ENCODE results near the gene ZNF26.
"Not testable (repeated sequence)": the region's sequence is repeated elsewhere in the genome, so short reads cannot be mapped to it uniquely, and the experiment has no call there.

ZNF26 gene

GRCh38 chr12:132961790-132962189 lies 24.4 kb upstream of the ZNF26 start:
- not testable (repeated sequence) for H3K4me3 ChIP-seq (ENCODE audit: low read depth, low read length)
- peaks cover 57% of the 10 kb centered on the region for H3K9me3 ChIP-seq (ENCODE audit: control insufficient read depth, insufficient read depth, low read length)

DNA sequence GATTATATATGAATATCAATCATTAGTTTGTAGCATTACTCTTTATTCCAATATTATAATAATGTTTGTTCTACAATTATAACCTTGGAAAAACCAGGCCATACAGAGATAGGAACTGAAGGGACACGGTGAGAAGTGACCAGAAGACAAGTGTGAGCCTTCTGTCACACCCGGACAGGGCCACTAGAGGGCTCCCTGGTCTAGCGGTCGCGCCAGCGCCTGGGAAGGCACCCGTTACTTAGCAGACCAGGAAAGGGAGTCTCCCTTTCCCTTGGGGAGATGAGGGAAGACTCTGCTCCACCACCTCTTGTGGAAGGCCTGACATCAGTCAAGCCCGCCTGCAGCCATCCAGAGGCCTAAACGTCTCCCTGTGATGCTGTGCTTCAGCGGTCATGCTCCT lies 22.2 kb upstream of the ZNF26 start:
- H3K27ac ChIP-seq (ENCODE audit: low read depth, low read length); H3K4me3 ChIP-seq (ENCODE audit: low read depth, low read length); H3K4me1 ChIP-seq (ENCODE audit: control insufficient read depth, insufficient read depth, low read length); H3K27me3 ChIP-seq (ENCODE audit: control insufficient read depth, insufficient read depth, low read length); H3K36me3 ChIP-seq (ENCODE audit: control insufficient read depth, insufficient read depth, low read length); H3K9ac ChIP-seq (ENCODE audit: low read depth, low read length): not testable (repeated sequence)
- H3K9me3 ChIP-seq (ENCODE audit: control insufficient read depth, insufficient read depth, low read length): peaks cover 62% of the 10 kb centered on the region

More at GRCh38 chr12:132961790-132962189, 24.4 kb upstream of the ZNF26 start:
- H3K9ac ChIP-seq (ENCODE audit: low read depth, low read length); H3K36me3 ChIP-seq (ENCODE audit: control insufficient read depth, insufficient read depth, low read length); H3K27me3 ChIP-seq (ENCODE audit: control insufficient read depth, insufficient read depth, low read length); H3K27ac ChIP-seq (ENCODE audit: low read depth, low read length); H3K4me1 ChIP-seq (ENCODE audit: control insufficient read depth, insufficient read depth, low read length): not testable (repeated sequence)

DNA sequence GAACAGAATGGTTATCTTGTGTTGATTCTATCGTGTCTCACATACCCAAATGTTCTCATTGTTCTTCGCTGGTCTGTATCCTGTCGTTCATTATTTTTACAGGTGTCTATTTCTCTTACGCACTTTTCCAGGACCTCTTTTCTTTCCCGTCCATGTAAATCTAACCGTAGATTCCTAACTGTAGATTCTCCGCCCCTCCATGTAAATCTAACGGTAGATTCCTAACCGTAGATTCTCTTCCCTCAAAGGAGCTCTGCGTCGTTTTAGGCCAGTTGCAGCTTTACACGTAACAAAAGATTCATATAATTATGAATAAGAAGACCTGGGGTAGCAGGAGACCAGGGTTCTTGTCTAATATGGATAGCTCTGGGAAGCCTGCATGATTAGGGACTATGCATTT lies 20.4 kb upstream of the ZNF26 start:
- Histone ChIP-seq H3K9ac (ENCODE audit: low read depth, low read length) (no peak overlapping the region), H3K27ac (ENCODE audit: low read depth, low read length) (no peak overlapping the region), H3K27me3 (ENCODE audit: control insufficient read depth, insufficient read depth, low read length) (no peaks in the 10 kb centered on the region), H3K4me1 (ENCODE audit: control insufficient read depth, insufficient read depth, low read length) (no peaks in the 10 kb centered on the region), H3K4me3 (ENCODE audit: low read depth, low read length) (no peak overlapping the region; the same call in 1 of the 2 replicates), H3K9me3 (ENCODE audit: control insufficient read depth, insufficient read depth, low read length) (peaks cover 64% of the 10 kb centered on the region), H3K36me3 (ENCODE audit: control insufficient read depth, insufficient read depth, low read length) (no peaks in the 10 kb centered on the region)

- Histone ChIP-seq H3K27ac (ENCODE audit: low read depth, low read length) (no peak overlapping the region), H3K27me3 (ENCODE audit: control insufficient read depth, insufficient read depth, low read length) (no peaks in the 10 kb centered on the region), H3K9ac (ENCODE audit: low read depth, low read length) (no peak overlapping the region), H3K4me1 (ENCODE audit: control insufficient read depth, insufficient read depth, low read length) (no peaks in the 10 kb centered on the region), H3K4me3 (ENCODE audit: low read depth, low read length) (no peak overlapping the region), H3K9me3 (ENCODE audit: control insufficient read depth, insufficient read depth, low read length) (peaks cover 64% of the 10 kb centered on the region), H3K36me3 (ENCODE audit: control insufficient read depth, insufficient read depth, low read length) (no peaks in the 10 kb centered on the region)
These were observed 19.3 kb upstream of the ZNF26 start for GRCh38 chr12:132966676-132967415.

GRCh38 chr12:132967736-132968135 lies 18.4 kb upstream of the ZNF26 start:
- Histone ChIP-seq H3K9me3 (ENCODE audit: control insufficient read depth, insufficient read depth, low read length) (peaks cover 72% of the 10 kb centered on the region), H3K27ac (ENCODE audit: low read depth, low read length) (no peak overlapping the region), H3K9ac (ENCODE audit: low read depth, low read length) (no peak overlapping the region), H3K27me3 (ENCODE audit: control insufficient read depth, insufficient read depth, low read length) (no peaks in the 10 kb centered on the region), H3K36me3 (ENCODE audit: control insufficient read depth, insufficient read depth, low read length) (no peaks in the 10 kb centered on the region), H3K4me1 (ENCODE audit: control insufficient read depth, insufficient read depth, low read length) (no peaks in the 10 kb centered on the region), H3K4me3 (ENCODE audit: low read depth, low read length) (no peak overlapping the region)

DNA sequence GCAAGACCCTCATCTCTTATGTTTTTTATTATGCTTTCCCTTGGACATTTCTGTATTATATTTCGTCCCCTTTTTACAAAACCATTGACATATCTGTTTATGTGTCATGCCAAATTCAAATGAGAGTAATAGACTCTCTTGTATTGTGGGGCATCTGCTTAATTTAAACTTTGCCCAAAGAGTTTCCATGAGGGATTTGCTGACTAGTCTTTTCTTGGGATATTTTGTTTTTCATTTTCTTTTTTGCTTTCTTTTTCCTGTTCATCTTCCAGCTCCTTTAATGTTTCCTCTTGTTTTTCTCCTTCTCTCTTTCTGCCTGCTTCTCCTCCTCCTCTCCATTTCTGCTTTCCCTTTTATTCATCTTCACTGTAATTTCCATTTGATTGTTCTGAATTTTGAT lies 13.8 kb upstream of the ZNF26 start:
- Histone ChIP-seq H3K27ac (ENCODE audit: low read depth, low read length) (no peak overlapping the region), H3K4me1 (ENCODE audit: control insufficient read depth, insufficient read depth, low read length) (no peaks in the 10 kb centered on the region), H3K36me3 (ENCODE audit: control insufficient read depth, insufficient read depth, low read length) (no peaks in the 10 kb centered on the region), H3K27me3 (ENCODE audit: control insufficient read depth, insufficient read depth, low read length) (no peaks in the 10 kb centered on the region), H3K9ac (ENCODE audit: low read depth, low read length) (no peak overlapping the region), H3K4me3 (ENCODE audit: low read depth, low read length) (no peak overlapping the region), H3K9me3 (ENCODE audit: control insufficient read depth, insufficient read depth, low read length) (peaks cover 78% of the 10 kb centered on the region)

DNA sequence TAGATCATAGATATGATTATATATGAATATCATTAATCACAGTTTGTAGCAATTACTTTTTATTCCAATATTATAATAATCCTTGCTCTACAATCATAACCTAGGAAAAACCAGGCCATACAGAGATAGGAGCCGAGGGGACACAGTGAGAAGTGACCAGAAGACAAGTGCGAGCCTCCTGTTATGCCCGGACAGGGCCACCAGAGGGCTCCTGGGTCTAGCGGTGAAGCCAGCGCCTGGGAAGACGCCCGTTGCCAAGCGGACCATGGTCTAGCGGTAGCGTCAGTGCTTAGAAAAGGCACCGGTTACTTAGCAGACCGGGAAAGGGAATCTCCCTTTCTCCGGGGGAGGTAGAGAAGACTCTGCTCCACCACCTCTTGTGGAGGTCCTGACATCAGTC lies 9.3 kb upstream of the ZNF26 start:
- H3K9ac ChIP-seq (ENCODE audit: low read depth, low read length); H3K27me3 ChIP-seq (ENCODE audit: control insufficient read depth, insufficient read depth, low read length); H3K27ac ChIP-seq (ENCODE audit: low read depth, low read length); H3K36me3 ChIP-seq (ENCODE audit: control insufficient read depth, insufficient read depth, low read length); H3K4me1 ChIP-seq (ENCODE audit: control insufficient read depth, insufficient read depth, low read length): not testable (repeated sequence)
- Histone ChIP-seq H3K4me3 (ENCODE audit: low read depth, low read length) (0 out of 2 replicates have a peak overlapping the region, but pooled peaks have one; percentile 18), H3K9me3 (ENCODE audit: control insufficient read depth, insufficient read depth, low read length) (peaks cover 70% of the 10 kb centered on the region)

GRCh38 chr12:132986885-132987225 lies 688 bp downstream of the ZNF26 start:
- Histone ChIP-seq H3K4me1 (ENCODE audit: control insufficient read depth, insufficient read depth, low read length) (no peaks in the 10 kb centered on the region), H3K4me3 (ENCODE audit: low read depth, low read length) (peak overlapping the region; percentile 93), H3K9ac (ENCODE audit: low read depth, low read length) (peak overlapping the region; percentile 71), H3K9me3 (ENCODE audit: control insufficient read depth, insufficient read depth, low read length) (peaks cover 65% of the 10 kb centered on the region), H3K36me3 (ENCODE audit: control insufficient read depth, insufficient read depth, low read length) (peaks cover 5% of the 10 kb centered on the region), H3K27me3 (ENCODE audit: control insufficient read depth, insufficient read depth, low read length) (no peaks in the 10 kb centered on the region), H3K27ac (ENCODE audit: low read depth, low read length) (no peak overlapping the region)

DNA sequence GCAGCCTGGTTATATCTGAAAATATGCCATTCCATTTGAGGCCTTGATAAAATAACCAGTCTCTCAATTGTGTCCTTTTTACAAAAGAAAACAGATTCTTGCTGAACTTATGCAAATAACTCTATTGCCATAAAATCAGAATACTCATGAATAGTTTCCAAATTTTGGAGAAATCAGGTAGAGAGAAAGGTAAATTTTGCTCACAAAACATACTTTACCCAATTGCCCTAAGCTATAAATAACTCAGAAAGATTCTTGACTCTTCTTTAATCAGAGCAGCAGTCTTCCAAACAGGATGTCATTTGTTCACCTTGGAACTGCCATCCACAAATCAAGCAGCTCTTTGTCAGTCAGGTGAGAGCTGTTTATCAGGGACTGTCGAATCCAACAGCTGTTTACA lies 12.6 kb downstream of the ZNF26 start:
- Histone ChIP-seq H3K4me1 (ENCODE audit: control insufficient read depth, insufficient read depth, low read length) (no peaks in the 10 kb centered on the region), H3K27me3 (ENCODE audit: control insufficient read depth, insufficient read depth, low read length) (no peaks in the 10 kb centered on the region), H3K36me3 (ENCODE audit: control insufficient read depth, insufficient read depth, low read length) (peaks cover 4% of the 10 kb centered on the region; the same call in 1 of the 2 replicates), H3K27ac (ENCODE audit: low read depth, low read length) (no peak overlapping the region), H3K4me3 (ENCODE audit: low read depth, low read length) (no peak overlapping the region), H3K9ac (ENCODE audit: low read depth, low read length) (no peak overlapping the region), H3K9me3 (ENCODE audit: control insufficient read depth, insufficient read depth, low read length) (peaks cover 88% of the 10 kb centered on the region)

GRCh38 chr12:133010657-133011297 lies 24.6 kb downstream of the ZNF26 start:
- Histone ChIP-seq H3K4me1 (ENCODE audit: control insufficient read depth, insufficient read depth, low read length) (no peaks in the 10 kb centered on the region), H3K36me3 (ENCODE audit: control insufficient read depth, insufficient read depth, low read length) (peaks cover 51% of the 10 kb centered on the region), H3K27ac (ENCODE audit: low read depth, low read length) (no peak overlapping the region), H3K4me3 (ENCODE audit: low read depth, low read length) (no peak overlapping the region), H3K9ac (ENCODE audit: low read depth, low read length) (no peak overlapping the region), H3K9me3 (ENCODE audit: control insufficient read depth, insufficient read depth, low read length) (peaks cover 86% of the 10 kb centered on the region), H3K27me3 (ENCODE audit: control insufficient read depth, insufficient read depth, low read length) (no peaks in the 10 kb centered on the region)

DNA sequence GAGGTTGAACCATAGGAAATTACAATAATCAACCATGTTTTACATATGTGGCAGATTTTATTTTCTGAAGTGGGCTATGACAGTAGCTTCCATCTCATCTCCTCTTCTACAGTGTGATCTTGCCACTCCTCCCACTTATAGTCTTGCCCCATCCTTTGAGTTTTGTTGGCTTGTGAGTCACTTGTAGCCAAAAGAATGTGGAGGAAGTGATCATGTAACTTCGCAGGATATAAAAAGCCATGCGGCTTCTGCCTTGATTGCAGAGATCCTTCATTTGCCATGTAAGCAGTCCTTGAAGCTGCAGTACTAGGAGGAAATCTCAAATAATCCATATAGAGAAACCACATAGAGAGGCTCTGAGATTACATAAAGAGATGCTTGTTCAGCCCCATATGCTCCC lies 37.4 kb downstream of the ZNF26 start:
- Histone ChIP-seq H3K4me1 (ENCODE audit: control insufficient read depth, insufficient read depth, low read length) (no peaks in the 10 kb centered on the region), H3K4me3 (ENCODE audit: low read depth, low read length) (no peak overlapping the region), H3K27me3 (ENCODE audit: control insufficient read depth, insufficient read depth, low read length) (no peaks in the 10 kb centered on the region), H3K9ac (ENCODE audit: low read depth, low read length) (no peak overlapping the region), H3K27ac (ENCODE audit: low read depth, low read length) (no peak overlapping the region), H3K36me3 (ENCODE audit: control insufficient read depth, insufficient read depth, low read length) (no peaks in the 10 kb centered on the region), H3K9me3 (ENCODE audit: control insufficient read depth, insufficient read depth, low read length) (peaks cover 56% of the 10 kb centered on the region)
